Esophagus muscularis mucosa (tissue), 4 donors: ENCODE data around the gene LTBR. TPM values are rescaled to one million over a fixed set of nuclear protein-coding genes. Genes with fewer than 3 reads are reported as not detected.
"Not testable (repeated sequence)": the region's sequence is repeated elsewhere in the genome, so short reads cannot be mapped to it uniquely, and the experiment has no call there.

Source experiments
- DNase-seq: peaks from one replicate; pipeline ENCODE4 v3.0.0-alpha.2; 2017; ENCODE audit errors: extremely low spot score
- H3K27ac ChIP-seq, 4 donors: fragments of 200-600 bp; sonication (generic); replicated peaks in 1 of 4; 1 replicate in 3 of 4; 2 replicates in 1 of 4; pipeline ENCODE4 v1.5.1; 2016 to 2019; ENCODE audit warnings: mild to moderate bottlenecking in 1 of 4
- H3K27me3 ChIP-seq, 4 donors: fragments of 200-600 bp; sonication (generic); one replicate each; pipeline versions ENCODE4 v1.5.1 to v1.6.0; 2016 to 2019
- H3K36me3 ChIP-seq, 4 donors: fragments of 200-600 bp; sonication (generic); one replicate each; pipeline ENCODE4 v1.5.1; 2016 to 2019
- H3K4me1 ChIP-seq, 4 donors: fragments of 200-600 bp; sonication (generic); one replicate each; pipeline ENCODE4 v1.5.1; 2016 to 2019
- H3K4me3 ChIP-seq, 4 donors: fragments of 200-600 bp; sonication (generic); 1 replicate in 2 of 4; 2 replicates in 2 of 4; pipeline ENCODE4 v1.5.1; 2016 to 2019; ENCODE audit warnings: mild to moderate bottlenecking in 4 of 4, moderate library complexity in 1 of 4
- H3K9me3 ChIP-seq, 4 donors: fragments of 200-600 bp; sonication (generic); 1 replicate in 3 of 4; 2 replicates in 1 of 4; pipeline ENCODE4 v1.5.1; 2016 to 2019
- EP300 ChIP-seq: sonication (generic); formaldehyde crosslinking; IDR thresholded peaks from one replicate; pipeline ENCODE4 v1.6.1; 2017; ENCODE audit warnings: antibody characterized with exemption
- POLR2A ChIP-seq: fragments of 450-650 bp; IDR thresholded peaks from one replicate; pipeline ENCODE4 v1.6.1; 2017; ENCODE audit warnings: antibody characterized with exemption, moderate library complexity, mild to moderate bottlenecking, low read depth
- POLR2AphosphoS5 ChIP-seq, 2 donors: sonication (generic); formaldehyde crosslinking; IDR thresholded peaks; one replicate each; pipeline ENCODE4 v1.6.1; 2017; ENCODE audit warnings: antibody characterized with exemption in 2 of 2
- WGBS: methylation state at CpG from one replicate; pipeline ENCODE4 v1.1.5; 2018; 5-methylcytosine and 5-hydroxymethylcytosine counted together
- intact Hi-C: fragments of 100-400 bp; cut with DNase I; formaldehyde crosslinking; loops from one replicate; pipeline ENCODE4 v1.15.1; 2023
- total RNA-seq, 4 donors: library from RNA; depleted of rRNA; stranded (reverse); fragments of >200 nt; gene quantifications; one replicate each; pipeline versions ENCODE4 v1.1.0 to v1.2.1, GENCODE V29; 2016
- TF ChIP-seq, protein P1 (sequence below), 3 experiments: fragments of 200-600 bp in 2 of 3; fragments of 450-650 bp in 1 of 3; sonication (generic) in 2 of 3; IDR thresholded peaks; one replicate each; pipeline ENCODE4 v1.5.1; 2017 to 2019; ENCODE audit warnings: antibody characterized with exemption in 3 of 3, mild to moderate bottlenecking in 2 of 3, moderate library complexity in 1 of 3

Gene LTBR
- total RNA-seq, 4 donors from 2014 or later: 117 to 144 (median 137) TPM

DNA sequence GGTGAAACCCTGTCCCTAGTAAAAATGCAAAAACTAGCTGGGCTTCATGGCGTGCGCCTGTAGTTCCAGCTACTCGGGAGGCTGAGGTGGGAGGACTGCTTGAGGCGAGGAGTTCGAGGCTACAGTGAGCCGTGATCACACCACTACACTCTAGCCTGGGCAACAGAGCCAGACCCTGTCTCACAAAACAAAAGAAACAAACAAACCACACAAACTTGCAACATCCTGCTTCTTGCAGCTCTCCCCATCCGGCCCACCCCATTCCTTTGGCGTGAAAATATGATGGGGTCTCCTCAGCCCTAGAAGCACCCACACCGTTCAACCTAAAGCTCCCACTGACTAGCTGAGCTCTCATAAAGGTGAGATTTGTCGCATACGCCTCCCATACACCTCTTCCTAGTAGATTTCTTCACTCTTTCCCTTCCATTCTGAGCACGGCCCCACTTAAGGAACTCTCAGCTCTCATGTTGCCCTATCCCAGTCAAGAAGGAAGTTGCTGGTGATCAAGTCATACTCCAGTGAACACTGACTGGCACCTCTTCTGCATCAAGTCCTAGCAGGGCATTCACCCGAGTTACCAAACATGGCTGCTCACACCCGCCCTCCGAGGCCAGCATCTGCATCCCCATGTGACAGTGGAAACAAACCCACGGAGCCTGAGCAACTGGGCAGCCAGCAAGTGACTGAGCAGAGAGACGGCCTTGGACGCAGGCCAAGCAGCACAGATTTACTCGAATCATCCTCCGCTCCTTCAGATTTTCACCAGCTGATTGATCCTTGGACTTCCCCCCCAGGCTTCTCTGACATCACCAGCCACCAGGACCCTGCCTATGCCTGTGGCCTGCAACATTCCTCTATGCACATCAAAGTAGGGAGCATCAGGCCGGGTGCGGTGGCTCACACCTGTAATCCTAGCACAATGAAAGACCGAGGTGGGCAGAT lies 41.9 kb downstream of the LTBR start:
- TF ChIP-seq, protein P1, sequence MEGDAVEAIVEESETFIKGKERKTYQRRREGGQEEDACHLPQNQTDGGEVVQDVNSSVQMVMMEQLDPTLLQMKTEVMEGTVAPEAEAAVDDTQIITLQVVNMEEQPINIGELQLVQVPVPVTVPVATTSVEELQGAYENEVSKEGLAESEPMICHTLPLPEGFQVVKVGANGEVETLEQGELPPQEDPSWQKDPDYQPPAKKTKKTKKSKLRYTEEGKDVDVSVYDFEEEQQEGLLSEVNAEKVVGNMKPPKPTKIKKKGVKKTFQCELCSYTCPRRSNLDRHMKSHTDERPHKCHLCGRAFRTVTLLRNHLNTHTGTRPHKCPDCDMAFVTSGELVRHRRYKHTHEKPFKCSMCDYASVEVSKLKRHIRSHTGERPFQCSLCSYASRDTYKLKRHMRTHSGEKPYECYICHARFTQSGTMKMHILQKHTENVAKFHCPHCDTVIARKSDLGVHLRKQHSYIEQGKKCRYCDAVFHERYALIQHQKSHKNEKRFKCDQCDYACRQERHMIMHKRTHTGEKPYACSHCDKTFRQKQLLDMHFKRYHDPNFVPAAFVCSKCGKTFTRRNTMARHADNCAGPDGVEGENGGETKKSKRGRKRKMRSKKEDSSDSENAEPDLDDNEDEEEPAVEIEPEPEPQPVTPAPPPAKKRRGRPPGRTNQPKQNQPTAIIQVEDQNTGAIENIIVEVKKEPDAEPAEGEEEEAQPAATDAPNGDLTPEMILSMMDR (IDR thresholded peaks at IDR 0.05): no peak
- no peak for TF ChIP-seq POLR2A
- no peak for TF ChIP-seq POLR2AphosphoS5 (IDR thresholded peaks at IDR 0.05)
- TF ChIP-seq EP300: no peak
- 83% methylated on average over 22 of the region's 23 CpGs for WGBS
- intact Hi-C loops: no loop called here
- no peaks in the 10 kb centered on the region for H3K36me3 ChIP-seq
- no peak for DNase-seq
- H3K4me1 ChIP-seq: peaks cover 9 to 24% (median 22%) of the 10 kb centered on the region in 4 donors
- no peak overlapping the region for H3K27ac ChIP-seq
- H3K4me3 ChIP-seq: no peak overlapping the region
- no peaks in the 10 kb centered on the region for H3K27me3 ChIP-seq
- H3K9me3 ChIP-seq: no peaks in the 10 kb centered on the region

DNA sequence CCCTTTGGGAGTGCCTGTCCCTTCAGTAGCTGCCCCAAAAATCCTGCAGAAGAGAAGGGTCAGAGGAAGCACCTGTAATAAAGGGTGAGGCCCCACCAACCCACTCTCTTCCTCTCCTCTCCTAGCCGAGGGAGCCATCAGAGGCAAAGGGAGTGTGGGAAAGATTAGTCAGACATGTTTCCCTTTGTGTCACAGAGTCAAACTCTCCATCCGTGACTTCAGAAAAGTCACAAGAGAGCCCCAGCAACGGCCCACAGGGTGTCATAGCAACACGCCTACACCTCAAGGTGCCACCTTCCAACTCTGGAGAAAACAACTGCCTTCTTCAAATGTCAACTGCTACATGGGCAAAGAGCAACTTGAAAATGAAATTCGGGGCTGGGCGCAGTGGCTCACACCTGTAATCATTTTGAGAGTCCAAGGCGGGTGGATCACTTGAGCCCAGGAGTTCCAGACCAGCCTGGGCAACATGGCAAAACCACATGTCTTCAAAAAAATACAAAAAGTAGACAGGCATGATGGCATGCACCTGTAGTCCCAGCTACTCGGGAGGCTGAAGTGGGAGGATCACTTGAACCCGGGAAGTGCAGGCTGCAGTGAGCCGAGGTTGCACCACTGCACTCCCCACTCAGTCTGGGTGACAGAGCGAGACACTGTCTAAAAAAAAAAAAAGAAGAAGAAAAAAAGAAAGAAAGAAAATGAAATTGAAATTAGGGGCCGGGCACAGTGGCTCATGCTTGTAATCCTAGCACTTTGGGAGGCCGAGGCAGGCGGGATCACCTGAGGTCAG lies 43.1 kb downstream of the LTBR start:
- no peak for DNase-seq
- intact Hi-C loops: no loop called here

DNA sequence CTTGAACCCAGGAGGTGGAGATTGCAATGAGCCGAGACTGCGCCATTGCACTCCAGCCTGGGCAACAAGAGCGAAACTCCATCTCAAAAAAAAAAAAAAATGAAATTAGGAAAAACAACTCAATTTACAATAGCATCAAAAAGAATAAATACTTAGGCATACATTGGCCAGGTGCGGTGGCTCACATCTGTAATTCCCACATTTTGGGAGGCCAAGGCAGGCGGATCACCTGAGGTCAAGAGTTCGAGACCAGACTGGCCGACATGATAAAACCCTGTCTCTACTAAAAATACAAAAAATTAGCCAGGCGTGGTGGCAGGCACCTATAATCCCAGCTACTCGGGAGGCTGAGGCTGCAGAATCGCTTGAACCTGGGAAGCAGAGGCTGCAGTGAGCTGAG lies 43.8 kb downstream of the LTBR start:
- H3K27ac ChIP-seq, DNase-seq, H3K27me3 ChIP-seq, H3K36me3 ChIP-seq, H3K9me3 ChIP-seq, H3K4me3 ChIP-seq, intact Hi-C loops: not testable (repeated sequence)
- WGBS: 98% methylated on average over 10 of the region's 10 CpGs
- peaks cover 13 to 34% (median 29%) of the 10 kb centered on the region in 4 donors for H3K4me1 ChIP-seq

More for the DNA sequence above, 43.1 kb downstream of the LTBR start:
- H3K9me3 ChIP-seq: no peaks in the 10 kb centered on the region
- H3K4me1 ChIP-seq: peaks cover 13 to 34% (median 29%) of the 10 kb centered on the region in 4 donors
- 76% methylated on average over 14 of the region's 14 CpGs for WGBS
- no peaks in the 10 kb centered on the region for H3K27me3 ChIP-seq
- no peaks in the 10 kb centered on the region for H3K36me3 ChIP-seq
- no peak for TF ChIP-seq POLR2A
- TF ChIP-seq, protein P1 (IDR thresholded peaks at IDR 0.05): no peak
- no peak for TF ChIP-seq POLR2AphosphoS5 (IDR thresholded peaks at IDR 0.05)
- TF ChIP-seq EP300: no peak
- H3K4me3 ChIP-seq: no peak overlapping the region
- H3K27ac ChIP-seq: no peak overlapping the region

DNA sequence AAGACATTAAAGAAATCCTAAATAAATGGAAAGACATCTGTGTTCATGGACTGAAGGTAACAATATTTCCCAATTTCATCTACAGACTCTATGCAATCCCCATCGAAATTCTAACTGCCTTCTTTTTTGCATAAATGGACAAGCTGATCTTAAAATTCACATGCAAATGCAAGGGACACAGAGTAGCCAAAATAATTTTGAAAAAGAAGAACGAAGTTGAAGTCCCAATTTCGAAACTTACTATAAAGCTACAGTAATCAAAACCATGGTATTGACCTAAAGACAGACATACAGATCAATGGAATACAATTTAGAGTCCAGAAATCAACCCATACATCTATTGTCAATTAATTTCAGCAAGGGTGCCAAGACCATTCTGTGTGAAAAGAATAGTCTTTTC lies 44.4 kb downstream of the LTBR start:
- no peak for DNase-seq
- Histone ChIP-seq H3K4me1 (peaks cover 13 to 33% (median 28%) of the 10 kb centered on the region in 4 donors), H3K4me3 (no peak overlapping the region), H3K27ac (no peak overlapping the region), H3K9me3 (no peaks in the 10 kb centered on the region), H3K36me3 (no peaks in the 10 kb centered on the region), H3K27me3 (no peaks in the 10 kb centered on the region)
- intact Hi-C loops: no loop called here
- TF ChIP-seq, protein P1 (IDR thresholded peaks at IDR 0.05): no peak
- TF ChIP-seq POLR2A (no peak), POLR2AphosphoS5 (IDR thresholded peaks at IDR 0.05) (no peak), EP300 (no peak)
- WGBS: 89% methylated on average over 3 of the region's 3 CpGs
